Endothelial cell (in vitro differentiated cells): ENCODE data around the gene ZNF219. TPM values are rescaled to one million over a fixed set of nuclear protein-coding genes. Genes with fewer than 3 reads are reported as not detected.

Experiments used
- DNase-seq: peaks from one replicate; pipeline ENCODE4 v3.0.0; 2021; ENCODE audit warnings: low spot score
- H3K27ac Mint-ChIP-seq: one replicate; pipeline ENCODE4 v1.8.0; 2021; ENCODE audit warnings: mixed read lengths, inconsistent platforms; ENCODE audit not compliant: unreplicated experiment
- H3K27me3 Mint-ChIP-seq: one replicate; pipeline ENCODE4 v1.8.0; 2021; ENCODE audit warnings: mild to moderate bottlenecking, moderate library complexity, mixed read lengths, inconsistent platforms; ENCODE audit not compliant: unreplicated experiment
- H3K36me3 Mint-ChIP-seq: one replicate; pipeline ENCODE4 v1.8.0; 2021; ENCODE audit warnings: mild to moderate bottlenecking, low read depth, mixed read lengths, inconsistent platforms; ENCODE audit not compliant: unreplicated experiment
- H3K4me1 Mint-ChIP-seq: one replicate; pipeline ENCODE4 v1.8.0; 2021; ENCODE audit warnings: mild to moderate bottlenecking, mixed read lengths, inconsistent platforms; ENCODE audit not compliant: unreplicated experiment
- H3K4me3 Mint-ChIP-seq: one replicate; pipeline ENCODE4 v1.8.0; 2021; ENCODE audit warnings: mild to moderate bottlenecking, mixed read lengths, inconsistent platforms; ENCODE audit not compliant: unreplicated experiment
- H3K9me3 Mint-ChIP-seq: one replicate; pipeline ENCODE4 v1.8.0; 2021; ENCODE audit warnings: mixed read lengths, inconsistent platforms; ENCODE audit not compliant: unreplicated experiment
- total RNA-seq: library from RNA; stranded (reverse); fragmentation: NEBNext Ultra II Directional; extraction: Animal tissue kit (Norgen Biotek cat#: 25700); gene quantifications from one replicate; pipeline ENCODE4 v1.2.1, GENCODE V29; 2021; ENCODE audit not compliant: unreplicated experiment
- TF ChIP-seq, protein P1 (sequence below): fragments of 200-600 bp; sonication (generic); IDR thresholded peaks from one replicate; pipeline ENCODE4 v1.5.0; 2021; ENCODE audit warnings: antibody characterized with exemption; ENCODE audit not compliant: unreplicated experiment

The ZNF219 gene
- total RNA-seq, 1 donor from 2014 or later, result 27.0 TPM

DNA sequence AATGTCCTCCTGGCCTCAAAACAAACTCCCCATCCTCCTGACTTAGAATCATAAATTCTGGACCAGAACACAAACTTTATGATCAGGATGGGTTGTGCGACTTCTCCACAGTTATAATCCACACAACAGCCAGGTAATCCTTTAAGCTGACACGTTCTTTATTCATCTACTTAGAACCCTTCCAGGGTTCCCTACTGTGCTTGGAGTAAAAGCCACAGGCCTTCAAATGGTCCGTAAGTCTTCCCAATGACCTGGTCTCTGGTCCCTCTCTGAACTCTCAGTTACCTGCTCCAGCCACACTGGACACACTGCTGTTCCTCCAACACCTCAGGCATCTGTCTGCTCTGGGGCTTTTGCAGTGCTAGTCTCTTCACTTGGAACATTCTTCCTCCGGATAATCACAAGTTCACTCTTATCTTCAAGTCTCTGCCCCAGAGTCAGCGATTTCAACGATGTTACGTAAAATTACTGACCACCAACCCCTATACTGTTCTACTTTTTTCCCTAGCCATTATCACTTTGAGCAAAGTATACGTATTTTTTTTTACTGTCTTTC, 58.0 kb downstream of the ZNF219 start:
- Mint-ChIP-seq H3K9me3 (no peaks in the 10 kb centered on the region), H3K27ac (no peak overlapping the region), H3K36me3 (no peaks in the 10 kb centered on the region), H3K4me1 (peaks cover 42% of the 10 kb centered on the region), H3K4me3 (no peak overlapping the region), H3K27me3 (peaks cover 16% of the 10 kb centered on the region)
- TF ChIP-seq, protein P1, sequence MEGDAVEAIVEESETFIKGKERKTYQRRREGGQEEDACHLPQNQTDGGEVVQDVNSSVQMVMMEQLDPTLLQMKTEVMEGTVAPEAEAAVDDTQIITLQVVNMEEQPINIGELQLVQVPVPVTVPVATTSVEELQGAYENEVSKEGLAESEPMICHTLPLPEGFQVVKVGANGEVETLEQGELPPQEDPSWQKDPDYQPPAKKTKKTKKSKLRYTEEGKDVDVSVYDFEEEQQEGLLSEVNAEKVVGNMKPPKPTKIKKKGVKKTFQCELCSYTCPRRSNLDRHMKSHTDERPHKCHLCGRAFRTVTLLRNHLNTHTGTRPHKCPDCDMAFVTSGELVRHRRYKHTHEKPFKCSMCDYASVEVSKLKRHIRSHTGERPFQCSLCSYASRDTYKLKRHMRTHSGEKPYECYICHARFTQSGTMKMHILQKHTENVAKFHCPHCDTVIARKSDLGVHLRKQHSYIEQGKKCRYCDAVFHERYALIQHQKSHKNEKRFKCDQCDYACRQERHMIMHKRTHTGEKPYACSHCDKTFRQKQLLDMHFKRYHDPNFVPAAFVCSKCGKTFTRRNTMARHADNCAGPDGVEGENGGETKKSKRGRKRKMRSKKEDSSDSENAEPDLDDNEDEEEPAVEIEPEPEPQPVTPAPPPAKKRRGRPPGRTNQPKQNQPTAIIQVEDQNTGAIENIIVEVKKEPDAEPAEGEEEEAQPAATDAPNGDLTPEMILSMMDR, result no peak
- no peak for DNase-seq

Other genes with a start within 250 kb of the ZNF219 start
- not detected for gene RNASE3, start 207.3 kb downstream of the ZNF219 start, total RNA-seq
- gene RNASE2, start 143.2 kb downstream of the ZNF219 start, total RNA-seq, result not detected
- gene METTL17, start 108.7 kb downstream of the ZNF219 start, total RNA-seq, result 62.7 TPM
- gene SLC39A2, start 99.4 kb downstream of the ZNF219 start, total RNA-seq, result not detected
- 45.9 TPM for gene NDRG2, start 73.6 kb downstream of the ZNF219 start, total RNA-seq
- 0.62 TPM for gene TPPP2, start 68.4 kb downstream of the ZNF219 start, total RNA-seq
- not detected for gene RNASE13, start 63.8 kb downstream of the ZNF219 start, total RNA-seq
- gene RNASE7, start 56.3 kb downstream of the ZNF219 start, total RNA-seq, result not detected
- gene RNASE8, start 40.8 kb downstream of the ZNF219 start, total RNA-seq, result not detected
- gene ARHGEF40, start 28.4 kb downstream of the ZNF219 start, total RNA-seq, result 12.5 TPM
- 0.90 TPM for gene TMEM253, start 2.4 kb upstream of the ZNF219 start, total RNA-seq
- not detected for gene OR5AU1, start 57.4 kb upstream of the ZNF219 start, total RNA-seq
- gene HNRNPC, start 170.8 kb upstream of the ZNF219 start, total RNA-seq, result 601 TPM
- gene RPGRIP1, start 181.4 kb upstream of the ZNF219 start, total RNA-seq, result 1.5 TPM